Stimulated activated effector memory CD8-positive, alpha-beta T cell treated with anti-CD3 and anti-CD28 coated beads, Interleukin-12 subunit alpha, Interleukin-12 subunit beta, amount 100 ng/mL, for 72 hours (primary cell): Measurements from ENCODE around the gene TJP3.
A peak's percentile ranks its signal among the peaks of the same experiment; 100 is the strongest.

Experiments used
- ATAC-seq: fragments of 150-1000 bp; cut with Tn5 transposase; 2 replicates; pipeline ENCODE4 v1.10.0; 2021
- DNase-seq, 2 donors: peaks; one replicate each; pipeline ENCODE4 v3.0.0; 2021 to 2022; ENCODE audit warnings: low spot score in 2 of 2
- H3K27ac Mint-ChIP-seq: one replicate; pipeline ENCODE4 v1.8.0; 2022; ENCODE audit warnings: mild to moderate bottlenecking, mixed read lengths
- H3K36me3 Mint-ChIP-seq: one replicate; pipeline ENCODE4 v1.8.0; 2022; ENCODE audit warnings: mild to moderate bottlenecking, mixed read lengths
- H3K4me1 Mint-ChIP-seq: one replicate; pipeline ENCODE4 v1.8.0; 2022; ENCODE audit warnings: mixed read lengths
- H3K4me3 Mint-ChIP-seq: one replicate; pipeline ENCODE4 v1.8.0; 2022; ENCODE audit warnings: mild to moderate bottlenecking, mixed read lengths
- H3K9me3 Mint-ChIP-seq: one replicate; pipeline ENCODE4 v1.8.0; 2022; ENCODE audit warnings: mixed read lengths

The TJP3 gene

GRCh38 chr19:3669082-3669946 lies 38.9 kb upstream of the TJP3 start:
- H3K4me3 Mint-ChIP-seq: peak overlapping the region; percentile 79
- H3K27ac Mint-ChIP-seq: peak overlapping the region; percentile 97
- H3K36me3 Mint-ChIP-seq: peaks cover 64% of the 10 kb centered on the region
- H3K4me1 Mint-ChIP-seq: peaks cover 72% of the 10 kb centered on the region
- DNase-seq (no peak), ATAC-seq (no peak)
- H3K9me3 Mint-ChIP-seq: no peaks in the 10 kb centered on the region

DNA sequence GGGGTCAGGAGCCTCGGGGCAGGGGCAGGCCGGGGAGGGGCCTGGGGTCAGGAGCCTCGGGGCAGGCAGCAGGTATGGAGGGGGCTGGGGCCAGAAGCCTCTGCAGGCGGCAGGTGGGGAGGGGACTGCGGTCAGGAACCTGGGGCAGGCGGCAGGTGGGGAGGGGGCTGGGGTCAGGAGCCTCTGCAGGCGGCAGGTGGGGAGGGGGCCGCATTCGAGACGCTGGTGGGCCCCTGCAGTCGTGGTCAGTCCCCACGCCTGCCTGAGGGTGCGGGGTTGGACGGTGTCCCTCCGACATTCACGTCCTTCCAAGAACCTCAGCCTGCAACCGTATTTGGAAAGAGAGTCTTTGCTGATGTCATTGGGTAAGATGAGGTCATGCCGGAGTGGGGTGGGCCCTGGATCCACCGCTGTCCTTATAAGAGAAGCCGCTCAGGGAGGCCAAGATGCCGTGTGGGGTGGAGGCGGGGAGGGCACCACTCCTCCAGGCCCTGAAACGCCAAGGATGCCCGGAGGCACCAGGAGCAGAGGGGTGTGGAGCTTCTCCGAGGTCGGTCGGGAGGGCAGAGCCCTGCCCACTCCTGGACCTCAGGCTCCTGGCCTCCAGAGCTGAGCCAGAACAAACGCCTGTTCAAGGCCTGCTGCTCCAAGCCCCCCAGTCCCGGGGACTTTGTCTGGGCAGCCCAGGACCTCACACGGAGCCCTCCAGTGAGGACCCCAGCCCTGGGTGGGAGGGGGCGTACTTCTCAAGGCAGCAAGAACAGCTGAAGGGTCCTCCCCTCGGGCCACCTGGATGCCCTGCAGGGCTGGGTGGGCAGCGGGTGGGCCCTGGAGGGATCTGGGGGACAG lies 38.0 kb upstream of the TJP3 start:
- peaks cover 65% of the 10 kb centered on the region for H3K36me3 Mint-ChIP-seq
- H3K9me3 Mint-ChIP-seq: no peaks in the 10 kb centered on the region
- H3K4me3 Mint-ChIP-seq: peak overlapping the region; percentile 79
- DNase-seq (no peak), ATAC-seq (no peak)
- peak overlapping the region; percentile 97 for H3K27ac Mint-ChIP-seq
- peaks cover 72% of the 10 kb centered on the region for H3K4me1 Mint-ChIP-seq

- peak; percentile 74 to 85 for DNase-seq
- ATAC-seq: peak; percentile 81
- Mint-ChIP-seq H3K27ac (peak overlapping the region; percentile 97), H3K36me3 (peaks cover 62% of the 10 kb centered on the region), H3K4me1 (peaks cover 76% of the 10 kb centered on the region), H3K9me3 (no peaks in the 10 kb centered on the region), H3K4me3 (peak overlapping the region; percentile 79)
Observed at GRCh38 chr19:3670796-3671679, 37.1 kb upstream of the TJP3 start.

DNA sequence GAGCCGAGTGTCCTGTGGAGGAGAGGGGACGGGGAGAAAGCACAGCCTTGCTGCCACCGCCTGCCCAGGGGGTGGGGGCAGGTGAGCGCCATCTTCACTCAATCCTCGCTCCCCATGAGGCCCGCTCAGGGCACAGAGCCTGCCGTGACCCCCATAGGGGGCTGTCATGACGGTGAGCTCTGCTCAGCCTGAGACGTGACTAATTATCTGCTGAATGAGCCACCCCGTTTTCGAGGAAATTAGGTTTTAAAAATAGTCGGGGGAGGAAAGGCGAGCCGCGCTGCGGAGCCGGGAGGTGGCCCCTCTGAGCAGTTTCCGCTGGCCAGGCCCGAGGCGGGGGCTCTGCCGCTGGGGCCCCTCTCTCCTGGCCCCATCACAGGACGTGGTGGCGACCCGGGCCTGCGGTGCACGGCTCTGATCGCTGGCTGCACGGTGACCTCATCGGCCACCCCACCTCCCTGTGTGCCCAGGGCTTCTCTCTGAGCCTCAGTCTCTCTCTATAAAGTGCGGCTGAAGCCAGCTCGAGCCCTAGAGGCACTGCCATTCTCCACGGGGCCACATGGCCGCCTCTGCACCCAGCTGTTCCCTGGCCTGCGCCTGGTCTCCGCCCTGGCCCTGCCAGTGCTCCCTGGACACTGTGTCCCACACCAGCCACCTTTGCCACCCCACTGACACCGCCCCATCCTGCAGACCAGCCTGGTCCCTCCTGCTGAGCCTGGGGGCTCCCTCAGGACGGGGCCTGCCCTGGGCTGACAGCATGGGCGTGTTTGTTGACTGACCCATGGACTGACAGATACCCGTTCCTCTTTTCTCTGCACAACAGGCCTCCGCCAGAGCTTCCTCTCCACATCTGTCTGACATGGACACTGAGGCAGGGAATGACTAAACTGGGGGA lies 36.3 kb upstream of the TJP3 start:
- DNase-seq: peak; percentile 56 to 75
- H3K4me1 Mint-ChIP-seq: peaks cover 69% of the 10 kb centered on the region
- ATAC-seq: peak; percentile 87
- peaks cover 60% of the 10 kb centered on the region for H3K36me3 Mint-ChIP-seq
- H3K4me3 Mint-ChIP-seq: peak overlapping the region; percentile 79
- H3K9me3 Mint-ChIP-seq: no peaks in the 10 kb centered on the region
- peak overlapping the region; percentile 97 for H3K27ac Mint-ChIP-seq

GRCh38 chr19:3672575-3672948 lies 35.6 kb upstream of the TJP3 start:
- H3K27ac Mint-ChIP-seq: peak overlapping the region; percentile 97

DNA sequence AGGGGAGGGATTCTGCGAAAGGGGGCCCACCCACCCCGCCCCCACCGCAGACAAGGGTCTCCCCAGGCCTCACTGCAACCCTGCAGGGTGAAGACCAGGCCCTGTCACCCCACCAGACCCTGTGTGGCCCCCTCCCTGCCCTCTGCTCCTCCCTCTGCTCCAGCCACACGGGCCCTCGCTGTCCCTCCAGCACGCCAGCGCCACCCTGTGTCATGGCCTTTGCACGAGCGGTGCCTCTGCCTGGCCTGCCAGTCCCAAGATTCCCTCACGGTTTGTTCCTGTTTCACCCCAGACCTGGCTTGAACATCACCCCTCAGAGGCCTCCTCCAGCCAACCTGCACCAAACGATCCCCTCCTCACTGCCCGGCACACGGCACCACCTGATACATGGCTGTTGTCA lies 35.2 kb upstream of the TJP3 start:
- H3K4me1 Mint-ChIP-seq: peaks cover 66% of the 10 kb centered on the region

More at GRCh38 chr19:3672575-3672948, 35.6 kb upstream of the TJP3 start:
- DNase-seq (no peak), ATAC-seq (no peak)
- peaks cover 53% of the 10 kb centered on the region for H3K36me3 Mint-ChIP-seq
- H3K9me3 Mint-ChIP-seq: no peaks in the 10 kb centered on the region
- H3K4me3 Mint-ChIP-seq: peak overlapping the region; percentile 79
- H3K4me1 Mint-ChIP-seq: peaks cover 68% of the 10 kb centered on the region

DNA sequence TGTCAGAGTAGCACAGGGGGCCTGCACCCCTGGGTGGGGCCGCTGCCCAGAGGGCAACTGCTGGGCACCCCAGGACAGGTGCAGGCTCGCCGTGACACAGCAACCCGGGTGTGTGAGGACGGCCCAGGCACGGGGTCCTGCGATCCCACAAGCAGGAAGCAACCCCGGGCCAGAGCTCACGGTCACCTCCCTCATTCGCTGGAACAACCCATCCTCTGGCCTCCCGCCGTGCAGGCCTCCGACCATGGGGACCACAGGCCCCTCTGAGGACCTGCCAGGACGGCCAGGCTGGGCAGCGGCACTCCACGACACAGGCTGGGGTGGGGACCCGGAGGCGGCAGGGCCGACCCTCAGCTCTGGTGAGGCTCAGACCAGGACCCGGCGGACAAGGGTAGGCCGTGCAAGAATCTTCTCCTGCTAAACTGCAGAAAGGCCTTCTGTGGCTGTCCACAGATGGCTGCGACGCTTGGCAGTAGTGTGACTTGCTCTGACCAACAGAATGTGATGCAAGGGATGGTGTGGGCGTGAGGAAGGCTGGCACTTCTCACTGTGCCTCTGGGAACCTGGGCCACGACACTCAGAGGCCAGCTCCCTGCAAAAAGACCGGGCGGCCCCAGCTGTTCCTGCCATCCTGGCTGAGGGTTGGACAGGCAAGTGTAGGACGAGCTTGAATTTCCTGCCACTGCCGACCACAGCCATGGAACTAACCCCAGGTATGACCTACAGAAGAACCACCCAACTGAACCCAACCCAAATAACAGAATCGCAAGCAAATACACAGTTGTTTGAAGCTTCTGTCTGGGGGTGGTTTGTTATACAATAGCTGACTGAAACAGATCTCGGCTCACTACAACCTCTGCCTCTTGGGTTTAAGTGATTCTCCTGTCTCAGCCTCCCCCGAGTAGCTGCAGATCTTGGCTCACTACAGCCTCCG lies 34.4 kb upstream of the TJP3 start:
- Mint-ChIP-seq H3K4me1 (peaks cover 58% of the 10 kb centered on the region), H3K9me3 (no peaks in the 10 kb centered on the region), H3K36me3 (peaks cover 42% of the 10 kb centered on the region), H3K27ac (peak overlapping the region; percentile 97), H3K4me3 (peak overlapping the region; percentile 79)
- ATAC-seq (no peak), DNase-seq (no peak)

More for the DNA sequence above, 35.2 kb upstream of the TJP3 start:
- Mint-ChIP-seq H3K36me3 (peaks cover 50% of the 10 kb centered on the region), H3K27ac (peak overlapping the region; percentile 97), H3K9me3 (no peaks in the 10 kb centered on the region), H3K4me3 (peak overlapping the region; percentile 79)
- DNase-seq (no peak), ATAC-seq (no peak)

DNA sequence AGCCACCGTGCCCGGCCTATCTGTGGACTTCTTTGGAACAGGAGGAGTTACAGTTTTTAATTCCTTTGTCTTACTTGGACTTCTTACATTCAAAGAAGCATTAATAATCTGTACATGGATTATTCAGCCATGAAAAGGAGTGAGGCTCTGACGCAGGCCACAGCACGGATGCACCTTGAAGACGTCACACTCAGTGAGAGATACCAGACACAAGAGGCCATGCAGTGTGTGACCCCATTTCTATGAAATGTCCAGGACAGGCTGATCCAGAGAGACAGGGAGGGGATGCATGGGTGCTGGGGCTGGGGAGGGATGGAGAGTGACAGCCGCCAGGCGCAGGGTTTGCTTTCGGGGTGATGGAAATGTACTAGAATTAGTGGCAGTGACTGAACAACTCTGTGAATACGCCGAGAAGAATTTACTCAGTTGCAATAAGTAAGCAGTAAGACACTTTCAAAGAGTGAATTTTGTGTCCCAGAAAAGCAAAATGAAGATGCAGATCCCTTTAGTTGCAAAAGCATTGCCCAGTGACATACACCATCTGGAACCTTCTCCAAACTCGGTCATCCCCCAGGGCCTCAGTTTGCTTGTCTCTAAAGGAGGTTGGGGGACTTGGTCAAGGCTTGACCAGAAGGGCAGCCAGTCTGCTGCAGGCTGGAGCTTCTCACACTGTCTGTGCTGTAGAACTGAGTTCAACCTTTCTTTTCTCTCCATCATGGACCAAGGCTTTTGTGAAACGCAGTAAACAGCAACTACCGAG lies 33.2 kb upstream of the TJP3 start:
- H3K4me3 Mint-ChIP-seq: no peak overlapping the region
- ATAC-seq (no peak), DNase-seq (no peak)
- peaks cover 53% of the 10 kb centered on the region for H3K4me1 Mint-ChIP-seq
- peaks cover 39% of the 10 kb centered on the region for H3K36me3 Mint-ChIP-seq
- peak overlapping the region; percentile 67 for H3K27ac Mint-ChIP-seq
- H3K9me3 Mint-ChIP-seq: no peaks in the 10 kb centered on the region

DNA sequence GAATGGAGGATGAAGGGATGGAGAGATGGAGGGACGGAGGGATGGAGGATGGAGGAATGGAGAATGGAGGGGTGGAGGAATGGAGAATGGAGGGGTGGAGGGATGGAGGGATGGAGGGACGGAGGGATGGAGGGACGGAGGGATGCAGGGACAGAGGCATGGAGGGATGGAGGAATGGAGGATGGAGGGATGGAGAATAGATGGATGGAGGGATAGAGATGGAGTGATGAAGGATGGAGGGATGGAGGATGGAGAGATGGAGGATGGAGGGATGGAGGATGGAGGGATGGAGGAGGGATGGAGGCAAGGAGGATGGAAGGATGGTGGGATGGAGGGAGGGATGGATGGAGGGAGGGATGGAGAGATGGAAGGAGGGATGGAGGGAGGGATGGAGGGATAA lies 30.0 kb upstream of the TJP3 start:
- Mint-ChIP-seq H3K4me3 (no peak overlapping the region), H3K4me1 (peaks cover 34% of the 10 kb centered on the region), H3K27ac (no peak overlapping the region), H3K36me3 (peaks cover 40% of the 10 kb centered on the region), H3K9me3 (no peaks in the 10 kb centered on the region)
- ATAC-seq: no peak
- DNase-seq: no peak

DNA sequence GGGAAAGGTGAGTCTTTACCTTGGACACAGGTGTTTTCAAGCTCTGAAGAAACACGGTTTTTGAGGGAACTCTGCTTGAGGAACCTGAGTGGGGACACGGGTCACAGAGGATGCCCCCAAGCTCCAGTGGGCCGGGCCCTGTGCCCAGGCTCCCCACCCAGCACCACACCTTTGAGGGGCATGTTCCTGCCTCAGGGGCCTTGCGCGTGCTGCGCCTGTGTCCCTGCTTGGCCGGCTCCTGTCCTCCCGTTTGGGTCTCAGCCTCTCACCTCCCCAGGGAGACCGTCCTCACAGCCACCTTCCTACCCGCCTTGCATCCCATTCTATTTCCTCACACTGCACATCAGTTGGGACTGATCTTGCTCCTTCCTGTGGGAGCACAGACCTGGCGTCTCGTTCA lies 29.0 kb upstream of the TJP3 start:
- Mint-ChIP-seq H3K4me1 (peaks cover 40% of the 10 kb centered on the region), H3K27ac (no peak overlapping the region), H3K4me3 (no peak overlapping the region), H3K36me3 (peaks cover 50% of the 10 kb centered on the region), H3K9me3 (no peaks in the 10 kb centered on the region)
- ATAC-seq (no peak), DNase-seq (no peak)

GRCh38 chr19:3679581-3679980 lies 28.6 kb upstream of the TJP3 start:
- no peak for ATAC-seq
- no peak for DNase-seq
- peaks cover 43% of the 10 kb centered on the region for H3K4me1 Mint-ChIP-seq

DNA sequence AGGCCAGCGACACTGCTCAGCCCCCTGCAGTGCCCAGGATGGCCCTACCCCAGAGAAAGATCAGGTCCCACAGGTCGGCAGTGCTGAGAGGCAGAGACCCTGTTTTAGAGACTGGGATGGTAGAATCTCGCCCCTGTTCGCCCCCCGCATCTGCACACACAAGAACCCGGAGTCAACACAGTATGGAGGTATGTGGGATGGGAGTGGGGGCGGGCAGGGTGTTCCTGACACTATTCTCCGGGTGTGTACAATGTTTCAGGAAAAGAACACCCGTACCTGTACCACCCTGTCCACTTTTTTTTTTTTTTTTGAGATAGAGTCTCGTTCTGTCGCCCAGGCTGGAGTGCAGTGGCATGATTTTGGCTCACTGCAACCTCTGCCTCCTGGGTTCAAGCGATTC lies 27.2 kb upstream of the TJP3 start:
- Mint-ChIP-seq H3K4me1 (peaks cover 36% of the 10 kb centered on the region), H3K36me3 (peaks cover 47% of the 10 kb centered on the region), H3K27ac (no peak overlapping the region), H3K9me3 (no peaks in the 10 kb centered on the region), H3K4me3 (no peak overlapping the region)
- ATAC-seq: no peak
- DNase-seq: no peak

More at GRCh38 chr19:3679581-3679980, 28.6 kb upstream of the TJP3 start:
- Mint-ChIP-seq H3K36me3 (peaks cover 52% of the 10 kb centered on the region), H3K27ac (no peak overlapping the region), H3K4me3 (no peak overlapping the region), H3K9me3 (no peaks in the 10 kb centered on the region)

GRCh38 chr19:3682286-3682685 lies 25.9 kb upstream of the TJP3 start:
- DNase-seq (no peak), ATAC-seq (no peak)
- peaks cover 45% of the 10 kb centered on the region for H3K36me3 Mint-ChIP-seq
- no peak overlapping the region for H3K27ac Mint-ChIP-seq
- H3K4me3 Mint-ChIP-seq: no peak overlapping the region
- H3K9me3 Mint-ChIP-seq: no peaks in the 10 kb centered on the region
- peaks cover 35% of the 10 kb centered on the region for H3K4me1 Mint-ChIP-seq
